Endothelial cell of umbilical vein (primary cell): Measurements from ENCODE around the gene PLPPR2.

Source experiments
- EZH2 ChIP-seq: IDR thresholded peaks from 2 replicates; pipeline ENCODE4 v1.6.1; 2012; ENCODE audit warnings: borderline replicate concordance, low read depth, mild to moderate bottlenecking, moderate library complexity, low read length, inconsistent platforms; ENCODE audit not compliant: severe bottlenecking
- FOS ChIP-seq: IDR thresholded peaks from 2 replicates; pipeline ENCODE4 v1.6.1; 2011; ENCODE audit warnings: mild to moderate bottlenecking, low read length, moderate library complexity, borderline replicate concordance; ENCODE audit not compliant: insufficient read depth
- GATA2 ChIP-seq: IDR thresholded peaks from 2 replicates; pipeline ENCODE4 v1.7.0; 2011; ENCODE audit warnings: low read depth, mild to moderate bottlenecking, moderate library complexity, mixed read lengths, low read length; ENCODE audit not compliant: insufficient read length, insufficient read depth
- JUN ChIP-seq: IDR thresholded peaks from 2 replicates; pipeline ENCODE4 v1.6.1; 2011; ENCODE audit warnings: borderline replicate concordance, low read depth; ENCODE audit not compliant: insufficient read length, insufficient read depth
- POLR2A ChIP-seq: IDR thresholded peaks from 2 replicates; pipeline ENCODE4 v1.6.1; 2012; ENCODE audit warnings: low read depth, mild to moderate bottlenecking, control low read depth, low read length
- POLR2AphosphoS5 ChIP-seq: IDR thresholded peaks from 2 replicates; pipeline ENCODE4 v1.6.1; 2012; ENCODE audit warnings: low read depth, mild to moderate bottlenecking, control low read depth, low read length, moderate library complexity; ENCODE audit not compliant: insufficient read depth
- TF ChIP-seq, protein P1 (sequence below), 2 donors: IDR thresholded peaks; 1 replicate in 1 of 2; 2 replicates in 1 of 2; pipeline ENCODE4 v1.5.1; 2011; ENCODE audit warnings: low read length in 2 of 2, mild to moderate bottlenecking in 2 of 2, moderate library complexity in 2 of 2, control low read depth in 1 of 2, inconsistent platforms in 1 of 2, low read depth in 1 of 2; ENCODE audit not compliant: insufficient read depth in 1 of 2; ENCODE audit errors: extremely low read depth in 1 of 2

GRCh38 chr19:11363881-11364280 lies 8.6 kb downstream of the PLPPR2 start:
- no peak for TF ChIP-seq POLR2AphosphoS5
- TF ChIP-seq, protein P1, sequence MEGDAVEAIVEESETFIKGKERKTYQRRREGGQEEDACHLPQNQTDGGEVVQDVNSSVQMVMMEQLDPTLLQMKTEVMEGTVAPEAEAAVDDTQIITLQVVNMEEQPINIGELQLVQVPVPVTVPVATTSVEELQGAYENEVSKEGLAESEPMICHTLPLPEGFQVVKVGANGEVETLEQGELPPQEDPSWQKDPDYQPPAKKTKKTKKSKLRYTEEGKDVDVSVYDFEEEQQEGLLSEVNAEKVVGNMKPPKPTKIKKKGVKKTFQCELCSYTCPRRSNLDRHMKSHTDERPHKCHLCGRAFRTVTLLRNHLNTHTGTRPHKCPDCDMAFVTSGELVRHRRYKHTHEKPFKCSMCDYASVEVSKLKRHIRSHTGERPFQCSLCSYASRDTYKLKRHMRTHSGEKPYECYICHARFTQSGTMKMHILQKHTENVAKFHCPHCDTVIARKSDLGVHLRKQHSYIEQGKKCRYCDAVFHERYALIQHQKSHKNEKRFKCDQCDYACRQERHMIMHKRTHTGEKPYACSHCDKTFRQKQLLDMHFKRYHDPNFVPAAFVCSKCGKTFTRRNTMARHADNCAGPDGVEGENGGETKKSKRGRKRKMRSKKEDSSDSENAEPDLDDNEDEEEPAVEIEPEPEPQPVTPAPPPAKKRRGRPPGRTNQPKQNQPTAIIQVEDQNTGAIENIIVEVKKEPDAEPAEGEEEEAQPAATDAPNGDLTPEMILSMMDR (IDR thresholded peaks at IDR 0.05; ENCODE audit: extremely low read depth in 1 of 2, insufficient read depth in 1 of 2, low read depth in 1 of 2, low read length in 2 of 2) = no peak
- no peak for TF ChIP-seq POLR2A
- no peak for TF ChIP-seq FOS
- no peak for TF ChIP-seq EZH2
- no peak for TF ChIP-seq JUN
- no peak for TF ChIP-seq GATA2
